Measurements from ENCODE around the gene ATP1A1.

The ATP1A1 gene

GRCh38 chr1:116390195-116390594, 17.2 kb downstream of the ATP1A1 start:
- peak in 1 of 2 donors; percentile 32 for DNase-seq (ENCODE audit: low read depth in 2 of 2)

- DNase-seq (ENCODE audit: low read depth in 2 of 2), result no peak
These were observed 18.1 kb downstream of the ATP1A1 start for GRCh38 chr1:116391185-116391584.

GRCh38 chr1:116392717-116393404, 19.8 kb downstream of the ATP1A1 start:
- DNase-seq (ENCODE audit: low read depth in 2 of 2), result no peak

- DNase-seq (ENCODE audit: low read depth in 2 of 2), result no peak
These were observed 20.7 kb downstream of the ATP1A1 start for GRCh38 chr1:116393792-116394191.

GRCh38 chr1:116394270-116394669, 21.2 kb downstream of the ATP1A1 start:
- no peak for DNase-seq (ENCODE audit: low read depth in 2 of 2)

- no peak for DNase-seq (ENCODE audit: low read depth in 2 of 2)
These were observed 23.7 kb downstream of the ATP1A1 start for GRCh38 chr1:116396769-116397168.

- no peak for DNase-seq (ENCODE audit: low read depth in 2 of 2)
These were observed 24.7 kb downstream of the ATP1A1 start for GRCh38 chr1:116397728-116398127.

- DNase-seq (ENCODE audit: low read depth in 2 of 2), result no peak
These were observed 27.7 kb downstream of the ATP1A1 start for GRCh38 chr1:116400780-116401179.

- no peak for DNase-seq (ENCODE audit: low read depth in 2 of 2)
These were observed 28.7 kb downstream of the ATP1A1 start for GRCh38 chr1:116401646-116402176.

GRCh38 chr1:116402333-116402732, 29.3 kb downstream of the ATP1A1 start:
- no peak for DNase-seq (ENCODE audit: low read depth in 2 of 2)

- DNase-seq (ENCODE audit: low read depth in 2 of 2), result no peak
These were observed 30.6 kb downstream of the ATP1A1 start for GRCh38 chr1:116403496-116404136.

GRCh38 chr1:116404699-116405098, 31.7 kb downstream of the ATP1A1 start:
- no peak for DNase-seq (ENCODE audit: low read depth in 2 of 2)

GRCh38 chr1:116405241-116406135, 32.4 kb downstream of the ATP1A1 start:
- DNase-seq (ENCODE audit: low read depth in 2 of 2), result no peak

GRCh38 chr1:116407033-116407432, 34.0 kb downstream of the ATP1A1 start:
- DNase-seq (ENCODE audit: low read depth in 2 of 2), result no peak

GRCh38 chr1:116408193-116408592, 35.1 kb downstream of the ATP1A1 start:
- DNase-seq (ENCODE audit: low read depth in 2 of 2), result no peak

- DNase-seq (ENCODE audit: low read depth in 2 of 2), result no peak
These were observed 36.0 kb downstream of the ATP1A1 start for GRCh38 chr1:116408803-116409720.

GRCh38 chr1:116409751-116410191, 36.7 kb downstream of the ATP1A1 start:
- no peak for DNase-seq (ENCODE audit: low read depth in 2 of 2)

GRCh38 chr1:116411784-116412479, 38.9 kb downstream of the ATP1A1 start:
- DNase-seq (ENCODE audit: low read depth in 2 of 2), result no peak

- DNase-seq (ENCODE audit: low read depth in 2 of 2), result no peak
These were observed 39.4 kb downstream of the ATP1A1 start for GRCh38 chr1:116412480-116412798.

GRCh38 chr1:116412898-116413297, 39.9 kb downstream of the ATP1A1 start:
- no peak for DNase-seq (ENCODE audit: low read depth in 2 of 2)

GRCh38 chr1:116413414-116413813, 40.4 kb downstream of the ATP1A1 start:
- DNase-seq (ENCODE audit: low read depth in 2 of 2), result no peak
